HepG2 (cell line): Measurements from ENCODE around the gene PIP4K2B. TPM values are rescaled to one million over a fixed set of nuclear protein-coding genes. Genes with fewer than 3 reads are reported as not detected.

Experiments
- AGO2 ChIP-seq: fragments of 200-400 bp; formaldehyde crosslinking; optimal IDR thresholded peaks from 2 replicates; pipeline ENCODE3; 2017; ENCODE audit warnings: mild to moderate bottlenecking, low read depth, low read length, moderate library complexity
- CEBPG ChIP-seq: IDR thresholded peaks from 2 replicates; pipeline ENCODE4 v1.6.1; 2016
- DR1 ChIP-seq: sonication (generic); formaldehyde crosslinking; IDR thresholded peaks from 2 replicates; pipeline ENCODE4 v1.8.0; 2021; ENCODE audit warnings: mild to moderate bottlenecking, missing genetic modification reagents, inconsistent platforms
- FOXK2 ChIP-seq: fragments of 450-650 bp; IDR thresholded peaks from 2 replicates; pipeline ENCODE4 v1.6.1; 2016
- HNRNPUL1 ChIP-seq: fragments of 200-400 bp; formaldehyde crosslinking; IDR thresholded peaks from 2 replicates; pipeline ENCODE4 v1.6.1; 2017; ENCODE audit warnings: low read depth, mild to moderate bottlenecking, low read length, moderate library complexity
- KLF16 ChIP-seq, 2 experiments: sonication (generic) in 1 of 2; formaldehyde crosslinking in 1 of 2; IDR thresholded peaks; 2 replicates each; pipeline versions ENCODE4 v1.6.1 to v1.8.0; 2016 to 2023; ENCODE audit warnings: missing genetic modification reagents in 2 of 2, missing compliant biosample characterization in 1 of 2
- MAFG ChIP-seq: sonication (generic); formaldehyde crosslinking; IDR thresholded peaks from 2 replicates; pipeline ENCODE4 v1.5.1; 2020; ENCODE audit warnings: mild to moderate bottlenecking, missing genetic modification reagents
- NFE2 ChIP-seq: sonication (generic); formaldehyde crosslinking; IDR thresholded peaks from 2 replicates; pipeline ENCODE4 v1.4.0; 2020; ENCODE audit warnings: missing genetic modification reagents
- RBM22 ChIP-seq: fragments of 200-400 bp; formaldehyde crosslinking; optimal IDR thresholded peaks from 2 replicates; pipeline ENCODE3; 2017; ENCODE audit warnings: mild to moderate bottlenecking, low read length, moderate library complexity
- RFXAP ChIP-seq: sonication (generic); formaldehyde crosslinking; IDR thresholded peaks from 2 replicates; pipeline ENCODE4 v1.4.0; 2020; ENCODE audit warnings: missing genetic modification reagents, borderline replicate concordance
- SMARCC2 ChIP-seq: fragments of 450-650 bp; IDR thresholded peaks from 2 replicates; pipeline ENCODE4 v1.6.1; 2017; ENCODE audit warnings: antibody characterized with exemption, mild to moderate bottlenecking
- THYN1 ChIP-seq: sonication (generic); formaldehyde crosslinking; IDR thresholded peaks from 2 replicates; pipeline ENCODE4 v1.8.1; 2023; ENCODE audit warnings: low read depth, mild to moderate bottlenecking, moderate library complexity, missing genetic modification reagents, borderline replicate concordance
- ZBTB10 ChIP-seq: sonication (generic); formaldehyde crosslinking; IDR thresholded peaks from 2 replicates; pipeline ENCODE4 v1.4.0; 2020; ENCODE audit warnings: missing genetic modification reagents, borderline replicate concordance
- ZNF597 ChIP-seq: sonication (generic); formaldehyde crosslinking; IDR thresholded peaks from 2 replicates; pipeline ENCODE4 v1.5.0; 2020; ENCODE audit warnings: missing genetic modification reagents
- ZNF710 ChIP-seq: sonication (generic); formaldehyde crosslinking; IDR thresholded peaks from 2 replicates; pipeline ENCODE4 v1.5.0; 2020; ENCODE audit warnings: mild to moderate bottlenecking, missing genetic modification reagents, borderline replicate concordance
- ZNF737 ChIP-seq: sonication (generic); formaldehyde crosslinking; IDR thresholded peaks from 2 replicates; pipeline ENCODE4 v1.5.0; 2020; ENCODE audit warnings: missing genetic modification reagents, mild to moderate bottlenecking, borderline replicate concordance
- ZSCAN29 ChIP-seq: sonication (generic); formaldehyde crosslinking; conservative IDR thresholded peaks from 2 replicates; pipeline ENCODE4 v1.4.0; 2020; ENCODE audit warnings: mild to moderate bottlenecking, missing genetic modification reagents
- ZXDC ChIP-seq: sonication (generic); formaldehyde crosslinking; IDR thresholded peaks from 2 replicates; pipeline ENCODE4 v1.5.0; 2020; ENCODE audit warnings: mild to moderate bottlenecking, missing genetic modification reagents
- ZZZ3 ChIP-seq: sonication (generic); formaldehyde crosslinking; IDR thresholded peaks from 2 replicates; pipeline ENCODE4 v1.4.0; 2020; ENCODE audit warnings: missing genetic modification reagents, mild to moderate bottlenecking, borderline replicate concordance
- polyA plus RNA-seq, 8 experiments: library from polyadenylated mRNA; depleted of rRNA in 3 of 8; stranded (reverse) in 7 of 8; unstranded in 1 of 8; fragments of >200 nt; fragmentation: Illumina TruSeq in 4 of 8; extraction: Trizol in 4 of 8; gene quantifications; 2 replicates each; pipeline versions ENCODE4 v1.2.1 to v1.2.3, GENCODE V29; 2011 to 2016; ENCODE audit warnings: low read depth in 4 of 8, missing spikeins in 1 of 8, mixed read lengths in 1 of 8; ENCODE audit not compliant: insufficient read depth in 1 of 8
- total RNA-seq, 5 experiments: library from RNA; depleted of rRNA; stranded (reverse); fragments of >200 nt; fragmentation: Illumina TruSeq; extraction: Trizol; gene quantifications; 2 replicates each; pipeline ENCODE4 v1.2.3, GENCODE V29; 2016; ENCODE audit warnings: low read depth in 1 of 5

PIP4K2B gene
- total and polyA plus RNA-seq, 2 of the 13 experiments (the other 11 are each of a cell fraction or from before 2014, with no cell fraction given), result 20.4 to 54.0 TPM

- TF ChIP-seq ZXDC (CRISPR knock-in tag), result 0 out of 2 replicates have a peak, but pooled peaks have one; percentile 37
- TF ChIP-seq KLF16 (CRISPR knock-in tag; IDR thresholded peaks at IDR 0.05), result peak in 1 of 2 experiments; percentile 81; a peak in 2 of 4 replicates
- TF ChIP-seq ZNF710 (CRISPR knock-in tag), result no peak; the same call in 1 of the 2 replicates
- TF ChIP-seq CEBPG (CRISPR knock-in tag), result peak; percentile 22; the same call in 1 of the 2 replicates
- TF ChIP-seq MAFG (CRISPR knock-in tag), result peak; percentile 41; the same call in 1 of the 2 replicates
- 0 out of 2 replicates have a peak, but pooled peaks have one; percentile 19 for TF ChIP-seq RFXAP (CRISPR knock-in tag)
- TF ChIP-seq ZNF597 (CRISPR knock-in tag), result no peak
- TF ChIP-seq AGO2, result peak; percentile 64
- TF ChIP-seq THYN1, result no peak
- 0 out of 2 replicates have a peak, but pooled peaks have one; percentile 46 for TF ChIP-seq ZNF737
- no peak for TF ChIP-seq NFE2
- 0 out of 2 replicates have a peak, but pooled peaks have one; percentile 44 for TF ChIP-seq ZSCAN29
- no peak for TF ChIP-seq ZZZ3 (CRISPR knock-in tag)
- TF ChIP-seq HNRNPUL1, result no peak
- TF ChIP-seq SMARCC2, result no peak
- peak; percentile 64 for TF ChIP-seq DR1 (CRISPR knock-in tag)
- TF ChIP-seq ZBTB10 (CRISPR knock-in tag), result no peak
- TF ChIP-seq FOXK2, result no peak
- peak; percentile 85 for TF ChIP-seq RBM22
These were observed 68.6 kb downstream of the PIP4K2B start (continued) for GRCh38 chr17:38730526-38731379.
